OCI-LY3 (cell line): ENCODE data around the gene C2orf92.

Experiments
- H2AFZ ChIP-seq: fragments of 200-600, 300-600 bp; shearing (Covaris generic); 2 replicates; pipeline ENCODE4 v1.6.0; 2014; ENCODE audit warnings: antibody characterized with exemption, low read depth, low read length
- H3K27ac ChIP-seq: fragments of 200-600, 300-600 bp; sonication (generic); 2 replicates; pipeline ENCODE4 v1.5.1; 2014; ENCODE audit warnings: mild to moderate bottlenecking, low read length, moderate library complexity, mixed read lengths
- H3K27me3 ChIP-seq: fragments of 200-600, 300-600 bp; sonication (generic); 2 replicates; pipeline ENCODE4 v1.6.1; 2014; ENCODE audit warnings: low read depth, low read length, mixed read lengths
- H3K36me3 ChIP-seq: fragments of 200-600, 300-600 bp; sonication (generic); replicated peaks from 2 replicates; pipeline ENCODE3; 2014; ENCODE audit warnings: low read depth, low read length, mixed read lengths
- H3K4me1 ChIP-seq: fragments of 300-600, 200-600 bp; sonication (generic); 2 replicates; pipeline ENCODE4 v1.6.1; 2014; ENCODE audit warnings: low read length, mixed read lengths
- H3K4me2 ChIP-seq: fragments of 200-600, 300-600 bp; sonication (generic); 2 replicates; pipeline ENCODE4 v1.6.1; 2014; ENCODE audit warnings: low read length, mixed read lengths
- H3K4me3 ChIP-seq: fragments of 300-600, 200-600 bp; sonication (generic); 2 replicates; pipeline ENCODE4 v1.5.1; 2014; ENCODE audit warnings: antibody characterized with exemption, mild to moderate bottlenecking, low read length, moderate library complexity
- H3K79me2 ChIP-seq: fragments of 300-600, 200-600 bp; shearing (Covaris generic); 2 replicates; pipeline ENCODE4 v1.6.1; 2014; ENCODE audit warnings: mild to moderate bottlenecking, low read length, mixed read lengths
- H3K9ac ChIP-seq: fragments of 300-600, 200-600 bp; shearing (Covaris generic); 2 replicates; pipeline ENCODE4 v1.6.0; 2014; ENCODE audit warnings: mild to moderate bottlenecking, low read length, moderate library complexity
- H3K9me3 ChIP-seq: fragments of 200-600, 300-600 bp; shearing (Covaris generic); 2 replicates; pipeline ENCODE4 v1.6.1; 2014; ENCODE audit warnings: low read length, mixed read lengths; ENCODE audit not compliant: insufficient read depth
- H4K20me1 ChIP-seq: fragments of 200-600, 300-600 bp; sonication (generic); 2 replicates; pipeline ENCODE4 v1.6.1; 2016; ENCODE audit warnings: low read length, mixed read lengths; ENCODE audit not compliant: insufficient read depth
- CTCF ChIP-seq: fragments of 200-600, 300-600 bp; sonication (generic); IDR thresholded peaks from 2 replicates; pipeline ENCODE4 v1.5.1; 2014; ENCODE audit warnings: antibody characterized with exemption, low read length, low read depth
- EZH2phosphoT487 ChIP-seq: fragments of 200-600 bp; shearing (Covaris generic); IDR thresholded peaks from 2 replicates; pipeline ENCODE4 v1.6.1; 2018; ENCODE audit warnings: antibody characterized with exemption, mixed run types, low read depth

C2orf92 gene

GRCh38 chr2:97662386-97662894, 7.1 kb upstream of the C2orf92 start:
- H4K20me1 ChIP-seq = peaks cover 8% of the 10 kb centered on the region
- H3K4me2 ChIP-seq = peak overlapping the region; percentile 93
- H3K27ac ChIP-seq = no peak overlapping the region
- H3K4me1 ChIP-seq = peaks cover 15% of the 10 kb centered on the region
- no peak for TF ChIP-seq EZH2phosphoT487
- TF ChIP-seq CTCF = no peak
- no peaks in the 10 kb centered on the region for H3K9me3 ChIP-seq
- no peak overlapping the region for H2AFZ ChIP-seq
- peaks cover 34% of the 10 kb centered on the region for H3K79me2 ChIP-seq
- H3K9ac ChIP-seq = peak overlapping the region; percentile 87
- no peaks in the 10 kb centered on the region for H3K27me3 ChIP-seq
- peaks cover 4% of the 10 kb centered on the region for H3K36me3 ChIP-seq
- H3K4me3 ChIP-seq = peak overlapping the region; percentile 95

DNA sequence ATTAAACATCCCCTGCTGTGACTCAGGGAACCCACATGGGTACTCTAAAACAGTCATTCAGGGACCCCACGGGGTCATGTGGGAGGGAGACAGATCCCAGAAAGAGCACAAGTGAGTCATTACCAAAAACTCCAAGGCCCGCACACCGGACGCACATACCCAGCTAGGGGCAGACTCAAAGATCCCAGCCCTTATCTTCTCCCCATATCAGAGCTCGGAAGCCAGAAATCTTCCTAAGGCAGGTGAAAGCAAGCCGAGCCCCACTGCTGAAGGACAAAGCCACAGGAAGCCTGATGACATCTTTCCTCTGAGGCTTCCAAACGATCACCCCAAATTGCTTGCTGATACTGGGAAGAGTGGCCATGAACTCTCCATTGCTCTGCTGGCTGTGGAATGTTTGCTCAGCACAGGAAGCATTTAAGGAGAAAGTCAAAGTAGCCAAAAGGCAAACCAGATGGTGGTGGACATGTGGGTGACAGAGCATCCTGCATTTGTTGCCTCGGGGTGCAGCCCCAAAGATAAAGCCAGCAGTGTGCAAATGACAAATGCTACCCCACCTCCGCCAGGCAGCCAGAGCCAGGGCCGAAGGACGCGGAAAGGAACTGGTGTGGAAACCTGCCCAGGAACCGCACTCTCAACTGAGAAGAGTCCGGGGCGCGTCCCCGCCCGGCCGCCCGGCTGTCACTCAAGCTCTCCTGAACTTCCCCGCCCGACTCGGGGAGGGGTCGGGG, 6.5 kb upstream of the C2orf92 start:
- peak overlapping the region; percentile 93 for H3K4me2 ChIP-seq
- peaks cover 3% of the 10 kb centered on the region for H3K36me3 ChIP-seq
- H3K27me3 ChIP-seq = no peaks in the 10 kb centered on the region
- peak overlapping the region; percentile 33 for H3K27ac ChIP-seq
- H4K20me1 ChIP-seq = peaks cover 8% of the 10 kb centered on the region
- peak overlapping the region; percentile 95 for H3K4me3 ChIP-seq
- no peak for TF ChIP-seq EZH2phosphoT487
- TF ChIP-seq CTCF = no peak
- peak overlapping the region; percentile 87 for H3K9ac ChIP-seq
- H3K79me2 ChIP-seq = peaks cover 34% of the 10 kb centered on the region
- peaks cover 15% of the 10 kb centered on the region for H3K4me1 ChIP-seq
- no peak overlapping the region for H2AFZ ChIP-seq
- no peaks in the 10 kb centered on the region for H3K9me3 ChIP-seq

GRCh38 chr2:97663626-97663961, 5.9 kb upstream of the C2orf92 start:
- H3K4me2 ChIP-seq = peak overlapping the region; percentile 93
- no peaks in the 10 kb centered on the region for H3K9me3 ChIP-seq
- H3K27ac ChIP-seq = peak overlapping the region; percentile 33
- no peak overlapping the region for H2AFZ ChIP-seq
- peak overlapping the region; percentile 95 for H3K4me3 ChIP-seq
- peak overlapping the region; percentile 87 for H3K9ac ChIP-seq
- peaks cover 8% of the 10 kb centered on the region for H4K20me1 ChIP-seq
- H3K36me3 ChIP-seq = peaks cover 3% of the 10 kb centered on the region
- H3K79me2 ChIP-seq = peaks cover 34% of the 10 kb centered on the region
- H3K27me3 ChIP-seq = no peaks in the 10 kb centered on the region
- peaks cover 15% of the 10 kb centered on the region for H3K4me1 ChIP-seq
- TF ChIP-seq CTCF = no peak
- no peak for TF ChIP-seq EZH2phosphoT487

DNA sequence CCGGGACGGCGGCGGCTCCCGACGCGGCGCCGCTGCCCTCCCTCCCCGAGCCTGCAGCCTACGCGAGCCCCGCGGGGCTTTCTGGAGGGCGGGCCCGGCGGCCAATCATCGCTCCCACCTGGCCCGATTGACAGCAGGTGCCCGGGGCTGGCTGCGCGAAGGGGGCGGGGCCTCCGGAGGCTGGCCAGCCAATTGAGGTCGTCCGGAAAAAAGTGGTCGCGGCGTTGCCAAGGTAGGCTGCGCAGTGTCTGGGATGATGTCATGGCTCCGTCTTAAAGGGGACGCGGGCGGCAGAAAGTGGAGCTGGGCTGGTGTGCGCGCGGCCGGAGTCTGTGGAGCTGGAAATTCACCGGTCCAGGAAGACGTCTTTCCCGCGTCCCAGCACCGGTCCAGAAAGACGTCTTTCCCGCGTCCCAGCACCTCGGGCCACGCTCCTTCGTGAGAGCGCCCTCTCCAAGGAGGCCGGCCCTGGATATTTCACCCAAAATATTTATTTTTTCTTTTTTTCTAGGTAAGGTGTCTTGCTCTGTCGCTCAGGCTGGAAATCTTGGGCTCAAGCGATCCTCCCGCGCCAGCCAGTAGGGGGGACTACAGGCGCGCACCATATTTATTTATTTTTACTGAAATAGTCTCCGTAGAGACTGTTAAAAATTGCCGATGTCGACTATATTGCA, 5.4 kb upstream of the C2orf92 start, which contains the start of gene ACTR1B:
Gene ACTR1B, minus strand, starts transcription at position 83 of the 674 bp plus-strand sequence. CDS start 154 bp downstream, outside the sequence.
- no peaks in the 10 kb centered on the region for H3K9me3 ChIP-seq
- H3K4me2 ChIP-seq = peak within 1 kb of the TSS; percentile 93
- H3K27me3 ChIP-seq = no peaks in the 10 kb centered on the region
- H3K79me2 ChIP-seq = peaks cover 34% of the 10 kb centered on the region
- peak within 1 kb of the TSS; percentile 56 for H3K27ac ChIP-seq
- peaks cover 8% of the 10 kb centered on the region for H4K20me1 ChIP-seq
- H3K36me3 ChIP-seq = no peaks in the 10 kb centered on the region
- H2AFZ ChIP-seq = peak within 1 kb of the TSS; percentile 78
- peaks cover 15% of the 10 kb centered on the region for H3K4me1 ChIP-seq
- TF ChIP-seq EZH2phosphoT487 (no peak), CTCF (peak; percentile 51)
- peak within 1 kb of the TSS; percentile 95 for H3K4me3 ChIP-seq
- peak within 1 kb of the TSS; percentile 87 for H3K9ac ChIP-seq
